Astrocyte (in vitro differentiated cells and primary cell): ENCODE measurements around the gene SLC18A3. TPM values are rescaled to one million over a fixed set of nuclear protein-coding genes. Genes with fewer than 3 reads are reported as not detected.

Source experiments
- DNase-seq: peaks from one replicate; pipeline ENCODE4 v3.0.0-alpha.2; 2010; ENCODE audit warnings: low read depth
- FAIRE-seq: peaks from 2 replicates; lab custom pipeline; 2011; peaks lifted over from hg19 to GRCh38; lab: Jason Lieb, UNC
- H2AFZ ChIP-seq: 2 replicates; pipeline ENCODE4 v1.6.0; 2012; ENCODE audit warnings: low read depth, low read length, inconsistent platforms
- H3K27ac ChIP-seq: 2 replicates; pipeline ENCODE4 v1.5.1; 2011; ENCODE audit warnings: low read depth, low read length, inconsistent platforms
- H3K27me3 ChIP-seq: 2 replicates; pipeline ENCODE4 v1.6.0; 2011; ENCODE audit warnings: low read length, inconsistent platforms; ENCODE audit not compliant: insufficient read depth
- H3K36me3 ChIP-seq: 2 replicates; pipeline ENCODE4 v1.5.1; 2011; ENCODE audit warnings: low read length, inconsistent platforms; ENCODE audit not compliant: insufficient read depth
- H3K4me1 ChIP-seq: 2 replicates; pipeline ENCODE4 v1.5.1; 2011; ENCODE audit warnings: low read length, inconsistent platforms; ENCODE audit not compliant: insufficient read depth
- H3K4me2 ChIP-seq: 2 replicates; pipeline ENCODE4 v1.6.0; 2012; ENCODE audit warnings: low read length, inconsistent platforms
- H3K4me3 ChIP-seq: 2 replicates; pipeline ENCODE4 v1.5.1; 2011; ENCODE audit warnings: low read depth, mild to moderate bottlenecking, low read length, inconsistent platforms; ENCODE audit not compliant: insufficient read depth
- H3K79me2 ChIP-seq: 2 replicates; pipeline ENCODE4 v1.6.0; 2012; ENCODE audit warnings: mild to moderate bottlenecking, low read length, inconsistent platforms; ENCODE audit not compliant: insufficient read depth
- H3K9ac ChIP-seq: 2 replicates; pipeline ENCODE4 v1.6.0; 2012; ENCODE audit warnings: mild to moderate bottlenecking, low read length, inconsistent platforms
- H3K9me3 ChIP-seq: 2 replicates; pipeline ENCODE4 v1.5.1; 2012; ENCODE audit warnings: low read depth, mild to moderate bottlenecking, low read length, inconsistent platforms; ENCODE audit not compliant: insufficient read depth
- H4K20me1 ChIP-seq: 2 replicates; pipeline ENCODE4 v1.6.0; 2012; ENCODE audit warnings: low read length, inconsistent platforms; ENCODE audit not compliant: insufficient read depth
- H3K27ac Mint-ChIP-seq: one replicate; pipeline ENCODE4 v1.8.0; 2021; ENCODE audit warnings: mild to moderate bottlenecking, mixed read lengths; ENCODE audit not compliant: unreplicated experiment
- H3K27me3 Mint-ChIP-seq: one replicate; pipeline ENCODE4 v1.8.0; 2021; ENCODE audit warnings: low read depth, mixed read lengths; ENCODE audit not compliant: unreplicated experiment
- H3K36me3 Mint-ChIP-seq: one replicate; pipeline ENCODE4 v1.8.0; 2021; ENCODE audit warnings: low read depth, mixed read lengths; ENCODE audit not compliant: unreplicated experiment
- H3K4me1 Mint-ChIP-seq: one replicate; pipeline ENCODE4 v1.8.0; 2021; ENCODE audit warnings: low read depth, mixed read lengths; ENCODE audit not compliant: unreplicated experiment
- H3K4me3 Mint-ChIP-seq: one replicate; pipeline ENCODE4 v1.8.0; 2021; ENCODE audit warnings: mild to moderate bottlenecking, moderate library complexity, mixed read lengths; ENCODE audit not compliant: unreplicated experiment
- H3K9me3 Mint-ChIP-seq: one replicate; pipeline ENCODE4 v1.8.0; 2021; ENCODE audit warnings: mild to moderate bottlenecking, mixed read lengths; ENCODE audit not compliant: unreplicated experiment
- EZH2 ChIP-seq: IDR thresholded peaks from 2 replicates; pipeline ENCODE4 v1.6.1; 2012; ENCODE audit warnings: mild to moderate bottlenecking, low read length, inconsistent platforms; ENCODE audit not compliant: insufficient read depth
- total RNA-seq: library from RNA; stranded (reverse); gene quantifications from 2 replicates; pipeline ENCODE4 v1.2.1, GENCODE V29; 2021
- TF ChIP-seq, protein P1 (sequence below): IDR thresholded peaks from 2 replicates; pipeline ENCODE4 v1.5.1; 2011; ENCODE audit warnings: low read depth, mild to moderate bottlenecking, inconsistent platforms, low read length, moderate library complexity; ENCODE audit not compliant: insufficient read depth

The SLC18A3 gene
- total RNA-seq, 1 donor from 2014 or later: 4.6 TPM

DNA sequence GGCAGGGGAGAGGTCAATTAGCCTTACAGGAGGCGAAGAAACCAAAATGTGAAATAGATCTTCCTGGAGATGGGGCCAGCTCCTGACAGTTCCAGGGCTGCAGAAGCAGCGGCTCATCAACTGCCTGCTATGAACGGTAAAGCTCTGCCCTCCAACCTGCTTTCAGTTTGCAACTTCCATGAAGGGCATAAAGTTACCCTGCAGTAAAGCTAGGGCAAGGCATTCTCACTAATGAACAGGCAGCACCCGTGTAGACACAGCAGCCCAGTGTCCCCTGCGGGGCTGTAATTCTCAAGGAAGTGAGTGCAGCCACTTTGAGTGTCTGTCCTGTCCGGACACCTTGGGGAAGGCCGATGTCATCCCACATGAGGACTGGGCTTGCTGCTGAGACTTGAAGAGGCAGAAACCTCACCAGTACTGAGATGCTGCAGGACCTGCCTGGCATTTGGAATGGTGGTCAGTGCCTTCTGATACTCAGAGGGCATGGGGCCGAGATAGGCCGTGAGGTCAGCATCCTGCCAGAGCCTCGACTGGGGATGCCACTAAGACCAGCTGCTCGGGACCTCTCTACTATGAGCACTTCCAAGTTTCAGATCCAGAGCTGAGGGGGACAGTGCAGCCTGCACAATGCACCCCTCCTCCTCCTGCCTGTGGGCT, 43.3 kb downstream of the SLC18A3 start:
- Histone ChIP-seq H3K27me3 (peaks cover 3% of the 10 kb centered on the region), H3K9me3 (no peaks in the 10 kb centered on the region), H3K36me3 (no peaks in the 10 kb centered on the region), H3K27ac (no peak overlapping the region), H2AFZ (no peak overlapping the region), H3K79me2 (no peaks in the 10 kb centered on the region), H3K4me3 (no peak overlapping the region), H4K20me1 (no peaks in the 10 kb centered on the region), H3K4me2 (no peak overlapping the region), H3K4me1 (no peaks in the 10 kb centered on the region), H3K9ac (no peak overlapping the region)
- TF ChIP-seq, protein P1, sequence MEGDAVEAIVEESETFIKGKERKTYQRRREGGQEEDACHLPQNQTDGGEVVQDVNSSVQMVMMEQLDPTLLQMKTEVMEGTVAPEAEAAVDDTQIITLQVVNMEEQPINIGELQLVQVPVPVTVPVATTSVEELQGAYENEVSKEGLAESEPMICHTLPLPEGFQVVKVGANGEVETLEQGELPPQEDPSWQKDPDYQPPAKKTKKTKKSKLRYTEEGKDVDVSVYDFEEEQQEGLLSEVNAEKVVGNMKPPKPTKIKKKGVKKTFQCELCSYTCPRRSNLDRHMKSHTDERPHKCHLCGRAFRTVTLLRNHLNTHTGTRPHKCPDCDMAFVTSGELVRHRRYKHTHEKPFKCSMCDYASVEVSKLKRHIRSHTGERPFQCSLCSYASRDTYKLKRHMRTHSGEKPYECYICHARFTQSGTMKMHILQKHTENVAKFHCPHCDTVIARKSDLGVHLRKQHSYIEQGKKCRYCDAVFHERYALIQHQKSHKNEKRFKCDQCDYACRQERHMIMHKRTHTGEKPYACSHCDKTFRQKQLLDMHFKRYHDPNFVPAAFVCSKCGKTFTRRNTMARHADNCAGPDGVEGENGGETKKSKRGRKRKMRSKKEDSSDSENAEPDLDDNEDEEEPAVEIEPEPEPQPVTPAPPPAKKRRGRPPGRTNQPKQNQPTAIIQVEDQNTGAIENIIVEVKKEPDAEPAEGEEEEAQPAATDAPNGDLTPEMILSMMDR: no peak
- no peak for TF ChIP-seq EZH2
- no peaks in the 10 kb centered on the region for H3K9me3 Mint-ChIP-seq
- no peak for FAIRE-seq
- no peaks in the 10 kb centered on the region for H3K4me1 Mint-ChIP-seq
- DNase-seq: no peak
- no peak overlapping the region for H3K4me3 Mint-ChIP-seq
- H3K27ac Mint-ChIP-seq: no peak overlapping the region
- no peaks in the 10 kb centered on the region for H3K36me3 Mint-ChIP-seq
- H3K27me3 Mint-ChIP-seq: peaks cover 46% of the 10 kb centered on the region

DNA sequence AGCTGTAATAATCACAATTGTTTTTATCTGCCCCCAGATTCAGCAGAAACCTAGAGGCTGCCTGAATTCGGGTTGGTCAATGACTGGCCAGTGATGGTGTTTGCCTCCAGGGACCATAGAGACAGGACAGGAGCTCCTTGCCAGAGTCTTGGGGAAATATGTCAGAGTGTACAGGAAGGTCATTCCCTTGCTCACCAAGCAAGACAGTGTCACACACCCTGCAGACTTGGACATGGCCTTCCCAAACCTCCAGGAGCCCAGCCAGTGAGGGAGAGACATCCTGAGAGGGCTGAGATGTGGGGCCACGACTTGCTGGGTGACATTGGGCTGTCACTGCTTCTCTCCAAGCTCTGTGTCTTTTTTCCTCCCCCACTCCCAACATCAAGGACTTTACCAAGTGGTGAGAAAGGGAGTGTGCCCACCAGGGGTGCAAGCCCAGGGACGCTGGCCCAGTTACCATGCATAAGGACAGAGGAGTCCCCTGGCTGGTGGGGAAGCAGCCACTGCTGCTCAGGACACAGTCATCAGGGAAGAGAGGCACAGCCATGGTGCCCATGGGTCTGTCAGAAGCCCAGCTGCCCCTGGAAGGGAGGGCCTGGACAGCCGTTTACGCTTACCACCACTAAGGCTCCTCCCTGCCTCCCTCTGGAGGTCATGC, 44.1 kb downstream of the SLC18A3 start:
- H3K36me3 ChIP-seq: no peaks in the 10 kb centered on the region
- H3K27me3 ChIP-seq: no peaks in the 10 kb centered on the region
- H3K9ac ChIP-seq: no peak overlapping the region
- H2AFZ ChIP-seq: no peak overlapping the region
- H3K36me3 Mint-ChIP-seq: no peaks in the 10 kb centered on the region
- H3K4me2 ChIP-seq: no peak overlapping the region
- H3K4me3 ChIP-seq: no peak overlapping the region
- peaks cover 41% of the 10 kb centered on the region for H3K27me3 Mint-ChIP-seq
- peaks cover 5% of the 10 kb centered on the region for H3K9me3 Mint-ChIP-seq
- H3K27ac Mint-ChIP-seq: no peak overlapping the region
- FAIRE-seq: no peak
- TF ChIP-seq, protein P1: no peak
- TF ChIP-seq EZH2: no peak
- H3K79me2 ChIP-seq: no peaks in the 10 kb centered on the region
- no peak overlapping the region for H3K4me3 Mint-ChIP-seq
- H3K27ac ChIP-seq: no peak overlapping the region
- H3K4me1 ChIP-seq: no peaks in the 10 kb centered on the region
- no peak for DNase-seq
- no peaks in the 10 kb centered on the region for H4K20me1 ChIP-seq
- no peaks in the 10 kb centered on the region for H3K4me1 Mint-ChIP-seq
- no peaks in the 10 kb centered on the region for H3K9me3 ChIP-seq

DNA sequence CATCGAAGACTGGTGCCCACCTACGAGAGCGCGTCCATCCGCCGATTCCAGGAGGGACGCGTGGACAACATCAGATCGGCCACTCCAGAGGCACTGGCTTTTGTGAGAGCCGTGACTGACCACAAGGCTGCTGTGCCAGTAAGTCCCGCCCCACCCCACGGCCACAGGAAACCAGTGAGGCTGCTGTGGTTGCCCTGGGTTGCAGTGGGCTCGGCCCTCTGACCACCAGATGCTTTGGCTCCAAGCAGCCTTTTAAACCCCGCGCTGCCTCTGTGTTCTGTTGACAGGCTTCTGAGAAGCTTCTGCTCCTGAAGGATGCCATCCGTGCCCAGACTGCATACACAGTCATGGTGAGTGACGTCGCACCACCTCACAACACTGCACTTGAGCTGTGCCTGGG, 45.0 kb downstream of the SLC18A3 start:
- Mint-ChIP-seq H3K36me3 (no peaks in the 10 kb centered on the region), H3K27ac (no peak overlapping the region), H3K27me3 (peaks cover 37% of the 10 kb centered on the region), H3K4me3 (no peak overlapping the region), H3K9me3 (peaks cover 6% of the 10 kb centered on the region), H3K4me1 (no peaks in the 10 kb centered on the region)
- TF ChIP-seq EZH2: no peak
- TF ChIP-seq, protein P1: no peak
- no peak overlapping the region for H2AFZ ChIP-seq
- no peak overlapping the region for H3K4me2 ChIP-seq
- no peaks in the 10 kb centered on the region for H4K20me1 ChIP-seq
- DNase-seq: no peak
- no peaks in the 10 kb centered on the region for H3K4me1 ChIP-seq
- FAIRE-seq: no peak
- no peak overlapping the region for H3K9ac ChIP-seq
- no peak overlapping the region for H3K27ac ChIP-seq
- no peaks in the 10 kb centered on the region for H3K9me3 ChIP-seq
- no peaks in the 10 kb centered on the region for H3K27me3 ChIP-seq
- H3K79me2 ChIP-seq: no peaks in the 10 kb centered on the region
- no peak overlapping the region for H3K4me3 ChIP-seq
- H3K36me3 ChIP-seq: no peaks in the 10 kb centered on the region
